Measurements from ENCODE around the gene RPS4Y2. TPM values are rescaled to one million over a fixed set of nuclear protein-coding genes. Genes with fewer than 3 reads are reported as not detected.

Gene RPS4Y2
- not detected for total RNA-seq
- long read RNA-seq, result 0 reads

- DNase-seq (no peak), ATAC-seq (no peak)
- intact Hi-C loops (cut with DNase I), result no loop called here
Observed at GRCh38 chrY:20755808-20756207, at the start of gene RPS4Y2. Gene RPS4Y2, plus strand, starts transcription at chrY:20756108. Its CDS starts 56 bp downstream, at chrY:20756164.

- intact Hi-C loops (cut with DNase I), result no loop called here
- DNase-seq, result no peak
- no peak for ATAC-seq
Observed at GRCh38 chrY:20714391-20714790, 41.5 kb upstream of the RPS4Y2 start.

DNA sequence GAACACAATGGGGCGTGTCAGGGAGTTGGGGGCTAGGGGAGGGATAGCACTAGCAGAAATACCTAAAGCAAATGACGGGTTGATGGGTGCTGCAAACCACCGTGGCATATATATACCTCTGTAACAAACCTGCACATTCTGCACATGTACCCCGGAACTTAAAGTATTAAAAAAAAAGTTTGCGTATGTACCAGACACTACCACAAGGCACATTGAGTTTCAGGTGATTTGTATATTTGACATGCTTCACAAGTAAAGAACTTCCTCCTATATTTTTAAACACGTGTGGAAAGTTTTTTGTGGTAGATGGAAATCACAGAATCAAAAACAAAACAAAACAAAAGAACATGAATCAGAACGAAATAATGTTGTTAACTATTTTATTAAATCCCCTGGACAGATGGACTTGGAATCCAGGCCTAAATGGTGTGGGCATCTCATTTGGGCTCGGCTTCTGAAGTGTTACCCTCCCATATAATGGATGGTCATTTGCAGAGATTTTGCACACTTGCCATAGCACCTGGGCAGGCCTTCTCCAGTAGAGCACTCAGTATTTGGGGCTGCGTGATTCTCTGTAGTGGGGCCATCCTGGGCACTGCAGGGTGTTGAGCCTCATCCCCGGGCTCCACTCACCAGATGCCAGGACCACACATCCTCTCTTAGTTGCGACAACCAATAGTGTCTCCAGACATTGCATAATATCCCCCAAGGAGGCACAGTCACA lies 29.6 kb upstream of the RPS4Y2 start:
- no peak for DNase-seq
- intact Hi-C loops (cut with DNase I), result no loop called here

GRCh38 chrY:20735200-20735599 lies 20.7 kb upstream of the RPS4Y2 start:
- intact Hi-C loops (cut with DNase I), result no loop called here
- DNase-seq (no peak), ATAC-seq (no peak)

More for the DNA sequence above, 29.6 kb upstream of the RPS4Y2 start:
- ATAC-seq, result no peak

DNA sequence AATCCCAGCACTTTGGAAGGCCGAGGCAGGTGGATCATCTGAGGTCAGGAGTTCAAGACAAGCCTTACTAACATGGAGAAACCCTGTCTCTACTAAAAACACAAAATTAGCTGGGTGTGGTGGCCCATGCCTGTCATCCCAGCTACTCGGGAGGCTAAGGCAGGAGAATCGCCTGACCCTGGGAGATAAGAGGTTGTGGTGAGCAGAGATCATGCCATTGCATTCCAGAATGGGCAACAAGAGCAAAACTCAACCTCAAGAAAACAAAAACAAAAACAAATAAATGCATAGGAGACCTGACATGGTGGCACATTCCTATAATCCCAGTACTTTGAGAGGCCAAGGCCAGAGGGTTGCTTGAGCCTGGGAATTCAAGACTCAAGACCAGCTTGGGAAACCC lies 16.1 kb upstream of the RPS4Y2 start:
- DNase-seq, result no peak
- no peak for ATAC-seq
- intact Hi-C loops (cut with DNase I), result no loop called here

DNA sequence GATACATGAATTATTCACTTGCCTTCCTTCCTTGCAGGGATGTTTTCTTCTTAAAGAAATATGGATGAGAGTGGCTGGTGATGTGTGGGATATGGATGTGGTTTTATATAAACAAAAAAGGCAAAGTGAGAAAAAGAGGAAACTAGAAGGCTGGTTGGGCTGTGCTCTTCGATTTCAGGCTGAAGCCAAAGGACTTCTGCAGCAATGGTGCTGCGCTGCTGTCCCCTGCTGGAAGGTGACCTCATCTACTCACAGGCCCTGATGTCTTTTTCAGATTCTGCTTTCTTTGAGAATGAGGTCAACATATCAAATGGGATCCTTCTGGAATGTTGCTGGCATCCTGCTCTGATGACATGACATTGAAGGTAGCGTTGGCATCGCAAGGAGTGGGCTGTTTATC lies 15.3 kb upstream of the RPS4Y2 start:
- DNase-seq, result no peak
- ATAC-seq, result peak in 1 of 2 donors; percentile 72
- intact Hi-C loops (cut with DNase I), result no loop called here

DNA sequence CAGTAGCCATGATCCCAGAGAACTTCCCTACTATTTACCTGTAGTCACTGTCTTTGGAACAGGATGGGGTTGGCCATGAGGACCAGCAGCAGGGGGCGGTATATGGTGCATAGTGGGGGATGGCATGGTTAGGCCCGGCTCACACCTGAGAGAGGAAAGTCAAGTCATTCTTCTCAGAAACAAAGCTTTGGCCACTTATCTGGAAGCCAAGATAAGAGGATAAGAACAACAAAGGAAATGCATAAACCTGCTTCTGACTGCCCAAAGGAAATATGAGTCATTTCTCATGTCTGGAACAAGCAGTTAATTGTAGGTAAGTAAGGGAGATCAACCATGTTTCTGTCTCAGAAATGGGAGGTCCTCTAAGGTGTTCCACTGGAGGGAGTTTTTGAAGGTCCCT lies 10.8 kb upstream of the RPS4Y2 start:
- ATAC-seq (no peak), DNase-seq (no peak)
- intact Hi-C loops (cut with DNase I), result no loop called here

- intact Hi-C loops (cut with DNase I), result no loop called here
- DNase-seq, result no peak
- no peak for ATAC-seq
Observed at GRCh38 chrY:20746919-20747318, 9.0 kb upstream of the RPS4Y2 start.

GRCh38 chrY:20763869-20764268 lies 8.0 kb downstream of the RPS4Y2 start:
- DNase-seq, result no peak
- intact Hi-C loops (cut with DNase I), result no loop called here
- no peak for ATAC-seq

DNA sequence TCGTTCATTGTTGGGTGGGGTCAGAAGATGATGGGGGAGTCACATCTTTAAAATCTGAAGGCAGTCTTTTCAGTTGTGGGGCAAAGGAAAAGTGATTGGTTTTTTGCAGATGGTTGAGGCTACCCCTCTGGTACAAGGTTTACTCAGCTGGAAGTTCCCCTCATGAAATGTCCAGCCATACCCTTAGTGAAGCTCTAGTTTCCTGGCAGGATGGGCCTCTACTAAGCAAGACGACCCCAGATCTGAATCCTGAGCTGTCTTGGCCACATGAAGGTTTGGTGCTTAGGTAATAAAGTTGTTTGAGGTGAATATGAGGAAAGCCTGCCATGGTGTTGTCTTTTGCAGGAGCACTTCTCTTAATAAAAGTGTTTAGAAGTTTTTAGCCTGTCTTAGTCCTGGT lies 9.2 kb downstream of the RPS4Y2 start:
- DNase-seq, result no peak
- no peak for ATAC-seq
- intact Hi-C loops (cut with DNase I), result no loop called here

- intact Hi-C loops (cut with DNase I), result no loop called here
- DNase-seq, result no peak
- no peak for ATAC-seq
Observed at GRCh38 chrY:20770755-20771154, 14.8 kb downstream of the RPS4Y2 start.

DNA sequence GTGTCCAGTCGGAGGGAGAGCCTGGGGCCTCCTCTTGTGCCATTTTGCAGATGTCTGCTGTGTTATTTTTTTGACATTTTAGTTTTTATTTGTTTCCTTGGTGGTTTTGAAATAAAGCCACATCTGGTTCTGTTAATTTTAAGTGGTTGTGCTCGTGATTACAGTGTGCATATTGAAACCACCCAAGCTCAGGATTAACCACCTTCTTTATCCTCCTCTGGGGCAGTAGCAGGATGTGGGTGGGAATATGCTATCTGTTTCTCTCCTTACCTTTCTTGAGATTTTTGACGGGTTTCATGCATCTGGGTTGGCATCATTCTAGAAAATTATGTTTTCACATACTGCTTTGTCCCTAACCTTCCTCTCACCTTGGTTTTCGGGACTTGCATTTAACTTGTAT lies 20.2 kb downstream of the RPS4Y2 start:
- DNase-seq (no peak), ATAC-seq (no peak)
- intact Hi-C loops (cut with DNase I), result no loop called here

DNA sequence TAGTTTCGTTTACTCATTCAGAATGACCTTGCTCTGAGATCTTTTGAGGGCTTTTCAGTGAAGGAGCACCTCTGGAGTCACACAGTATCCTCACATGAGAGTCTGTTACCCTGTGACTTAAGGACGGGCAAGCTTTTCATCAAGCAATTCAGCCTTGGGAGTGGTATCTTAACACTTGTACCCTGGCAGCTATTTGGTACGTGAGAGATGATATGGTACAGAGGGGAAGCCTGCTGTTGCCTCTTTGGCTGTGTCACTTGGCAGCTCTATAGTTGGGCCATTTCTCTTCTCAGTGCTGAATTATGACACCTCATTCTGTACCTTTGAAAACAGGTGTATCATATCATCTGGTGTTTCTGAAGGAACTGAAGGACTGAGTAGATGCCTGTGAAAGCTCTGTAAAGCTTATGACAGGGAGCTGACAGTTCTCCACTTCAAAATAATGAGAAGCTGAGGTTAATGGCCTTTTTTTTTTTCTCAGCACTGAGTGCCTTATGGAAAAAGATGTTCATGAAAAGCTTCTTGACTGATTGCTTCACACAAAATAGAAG lies 24.3 kb downstream of the RPS4Y2 start:
- ATAC-seq, result peak in 1 of 2 donors; percentile 54
- no peak for DNase-seq
- intact Hi-C loops (cut with DNase I), result no loop called here

GRCh38 chrY:20780776-20781175 lies 24.9 kb downstream of the RPS4Y2 start:
- DNase-seq (no peak), ATAC-seq (no peak)
- intact Hi-C loops (cut with DNase I), result no loop called here

- DNase-seq (no peak), ATAC-seq (no peak)
- intact Hi-C loops (cut with DNase I), result no loop called here
Observed at GRCh38 chrY:20781408-20781807, 25.5 kb downstream of the RPS4Y2 start.

DNA sequence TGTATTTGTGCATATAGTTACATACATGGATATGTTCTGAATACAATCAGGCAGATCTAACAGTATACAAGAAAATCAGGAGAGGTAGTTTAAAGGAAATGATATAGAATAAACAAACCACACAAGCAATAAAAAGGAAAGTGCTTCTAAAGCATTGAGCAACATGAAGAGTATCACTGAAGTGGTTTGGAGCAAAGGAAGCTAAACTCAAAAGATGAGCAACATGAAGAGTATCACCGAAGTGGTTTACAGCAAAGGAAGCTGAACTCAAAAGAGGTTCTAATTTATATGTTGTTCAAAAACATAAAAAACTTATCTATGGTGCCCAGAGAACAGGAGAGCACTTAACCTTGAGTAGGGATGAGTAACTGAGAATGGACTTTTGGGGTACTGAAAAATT lies 29.1 kb downstream of the RPS4Y2 start:
- ATAC-seq, result no peak
- intact Hi-C loops (cut with DNase I), result no loop called here
- no peak for DNase-seq

DNA sequence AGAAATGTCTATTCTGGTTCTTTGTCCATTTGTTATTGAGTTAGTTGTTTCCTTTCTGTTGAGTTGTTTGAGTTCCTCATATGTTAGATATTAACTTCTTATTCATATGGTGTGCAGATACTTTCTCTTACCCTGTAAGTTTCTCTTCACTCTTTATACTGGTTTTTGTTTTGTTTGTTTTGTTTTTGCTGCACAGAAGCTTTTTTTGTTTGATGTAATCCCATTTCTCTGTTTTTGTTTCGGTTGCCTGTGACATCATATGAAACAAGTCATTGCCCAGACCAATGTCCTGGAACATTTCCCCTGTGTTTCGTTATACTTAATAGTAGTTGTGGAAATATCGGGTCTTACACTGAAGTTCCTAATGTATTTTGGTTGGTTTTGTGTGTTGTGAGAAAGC lies 31.2 kb downstream of the RPS4Y2 start:
- ATAC-seq (no peak), DNase-seq (no peak)
- intact Hi-C loops (cut with DNase I), result no loop called here

DNA sequence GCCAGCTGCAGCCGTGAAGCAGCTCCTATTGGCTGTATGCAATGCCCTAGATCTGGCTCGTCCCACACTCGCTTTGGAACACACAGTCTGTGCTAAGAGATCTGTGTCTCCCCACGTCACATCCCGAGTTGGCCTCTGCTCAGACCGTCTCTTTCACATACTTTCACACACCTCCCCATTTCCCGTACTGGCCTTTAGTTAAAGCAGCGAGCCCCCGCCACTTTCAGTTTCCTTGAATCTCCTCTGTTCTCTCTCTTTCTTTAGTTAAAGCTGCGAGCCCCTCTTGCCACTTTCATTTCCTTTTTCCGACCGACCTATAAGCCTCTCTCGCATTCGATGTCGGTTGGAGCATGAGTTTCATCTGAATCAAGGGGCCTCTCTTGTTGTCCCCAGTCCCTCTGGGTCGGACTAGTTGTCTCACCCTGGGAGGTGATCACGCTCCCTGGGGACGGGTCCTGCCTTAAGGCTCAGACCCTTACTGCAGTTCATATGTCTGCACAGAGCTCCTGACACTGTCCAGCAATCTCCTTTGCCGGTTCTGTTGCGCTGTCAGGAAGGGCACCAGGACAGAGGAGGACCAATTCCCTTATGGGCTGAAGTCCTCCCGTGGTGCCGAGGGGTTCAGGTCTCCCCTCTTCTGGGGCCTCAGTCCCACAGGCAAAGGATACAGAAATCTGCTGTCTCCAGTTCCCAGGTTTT lies 42.6 kb downstream of the RPS4Y2 start:
- intact Hi-C loops (cut with DNase I), result no loop called here
- no peak for ATAC-seq
- no peak for DNase-seq

GRCh38 chrY:20802659-20803058 lies 46.8 kb downstream of the RPS4Y2 start:
- DNase-seq, result no peak
- intact Hi-C loops (cut with DNase I), result no loop called here
- no peak for ATAC-seq

- intact Hi-C loops (cut with DNase I), result no loop called here
- ATAC-seq, result no peak
- no peak for DNase-seq
Observed at GRCh38 chrY:20806243-20806642, 50.3 kb downstream of the RPS4Y2 start.

GRCh38 chrY:20813459-20813858 lies 57.6 kb downstream of the RPS4Y2 start:
- intact Hi-C loops (cut with DNase I), result no loop called here
- no peak for ATAC-seq

More at GRCh38 chrY:20813459-20813858, 57.6 kb downstream of the RPS4Y2 start:
- no peak for DNase-seq
